ENCODE results near the gene KHSRP. TPM values are rescaled to one million over a fixed set of nuclear protein-coding genes. Genes with fewer than 3 reads are reported as not detected.

The KHSRP gene
- total RNA-seq, 2 experiments from 2014 or later: 366 to 370 TPM

DNA sequence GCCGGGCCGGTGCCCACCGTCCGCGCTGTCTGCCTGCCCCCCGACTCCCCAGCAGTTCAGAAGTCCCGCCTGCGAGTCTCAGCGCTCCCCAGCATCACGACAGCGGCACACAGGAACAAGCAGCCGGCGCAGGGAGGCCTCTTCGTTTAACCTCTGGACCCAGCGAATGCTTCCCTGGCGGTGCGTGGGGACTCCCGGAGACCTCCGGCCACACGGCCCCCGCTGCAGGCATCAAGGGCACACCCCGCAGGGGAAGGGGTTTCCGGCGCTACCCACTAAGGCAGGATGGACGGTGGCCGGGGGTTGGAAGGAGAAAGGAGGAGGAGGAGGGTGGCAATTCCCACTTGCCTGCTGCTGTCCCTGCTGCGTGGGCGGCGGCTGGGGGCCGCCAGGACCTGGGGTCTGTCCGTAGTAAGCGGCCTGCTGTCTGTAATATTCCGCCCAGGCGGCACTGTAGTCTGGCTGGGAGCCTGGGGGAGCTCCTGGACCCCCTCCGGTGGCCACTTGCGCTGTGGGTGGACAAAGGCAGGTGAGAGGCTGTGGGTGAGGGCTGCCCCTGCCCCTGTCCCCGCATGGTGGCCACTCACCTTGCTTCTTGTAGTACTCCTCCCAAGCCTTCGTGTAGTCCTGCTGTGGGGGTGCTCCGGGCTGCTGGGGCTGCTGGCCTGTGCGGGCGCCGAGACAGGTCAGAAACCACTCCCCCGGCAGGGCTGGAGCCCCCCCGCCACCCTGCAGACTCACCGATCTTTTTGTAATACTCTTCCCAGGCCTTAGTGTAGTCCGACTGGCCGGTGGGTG lies 9.6 kb downstream of the KHSRP start:
- ATAC-seq (no peak), DNase-seq (no peak)
- H3K4me1 Mint-ChIP-seq (ENCODE audit: low read depth): no peaks in the 10 kb centered on the region
- H3K27me3 Mint-ChIP-seq: no peaks in the 10 kb centered on the region
- TF ChIP-seq, protein P1, sequence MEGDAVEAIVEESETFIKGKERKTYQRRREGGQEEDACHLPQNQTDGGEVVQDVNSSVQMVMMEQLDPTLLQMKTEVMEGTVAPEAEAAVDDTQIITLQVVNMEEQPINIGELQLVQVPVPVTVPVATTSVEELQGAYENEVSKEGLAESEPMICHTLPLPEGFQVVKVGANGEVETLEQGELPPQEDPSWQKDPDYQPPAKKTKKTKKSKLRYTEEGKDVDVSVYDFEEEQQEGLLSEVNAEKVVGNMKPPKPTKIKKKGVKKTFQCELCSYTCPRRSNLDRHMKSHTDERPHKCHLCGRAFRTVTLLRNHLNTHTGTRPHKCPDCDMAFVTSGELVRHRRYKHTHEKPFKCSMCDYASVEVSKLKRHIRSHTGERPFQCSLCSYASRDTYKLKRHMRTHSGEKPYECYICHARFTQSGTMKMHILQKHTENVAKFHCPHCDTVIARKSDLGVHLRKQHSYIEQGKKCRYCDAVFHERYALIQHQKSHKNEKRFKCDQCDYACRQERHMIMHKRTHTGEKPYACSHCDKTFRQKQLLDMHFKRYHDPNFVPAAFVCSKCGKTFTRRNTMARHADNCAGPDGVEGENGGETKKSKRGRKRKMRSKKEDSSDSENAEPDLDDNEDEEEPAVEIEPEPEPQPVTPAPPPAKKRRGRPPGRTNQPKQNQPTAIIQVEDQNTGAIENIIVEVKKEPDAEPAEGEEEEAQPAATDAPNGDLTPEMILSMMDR (IDR thresholded peaks at IDR 0.05): no peak
- CTCF ChIA-PET: no interaction called here
- peaks cover 43% of the 10 kb centered on the region for H3K36me3 Mint-ChIP-seq (ENCODE audit: low read depth)
- no peak overlapping the region for H3K27ac Mint-ChIP-seq
- POLR2A ChIA-PET: no interaction called here
- no peak overlapping the region for H3K4me3 Mint-ChIP-seq
- no peaks in the 10 kb centered on the region for H3K9me3 Mint-ChIP-seq
- intact Hi-C loops (cut with micrococcal nuclease): no loop called here

DNA sequence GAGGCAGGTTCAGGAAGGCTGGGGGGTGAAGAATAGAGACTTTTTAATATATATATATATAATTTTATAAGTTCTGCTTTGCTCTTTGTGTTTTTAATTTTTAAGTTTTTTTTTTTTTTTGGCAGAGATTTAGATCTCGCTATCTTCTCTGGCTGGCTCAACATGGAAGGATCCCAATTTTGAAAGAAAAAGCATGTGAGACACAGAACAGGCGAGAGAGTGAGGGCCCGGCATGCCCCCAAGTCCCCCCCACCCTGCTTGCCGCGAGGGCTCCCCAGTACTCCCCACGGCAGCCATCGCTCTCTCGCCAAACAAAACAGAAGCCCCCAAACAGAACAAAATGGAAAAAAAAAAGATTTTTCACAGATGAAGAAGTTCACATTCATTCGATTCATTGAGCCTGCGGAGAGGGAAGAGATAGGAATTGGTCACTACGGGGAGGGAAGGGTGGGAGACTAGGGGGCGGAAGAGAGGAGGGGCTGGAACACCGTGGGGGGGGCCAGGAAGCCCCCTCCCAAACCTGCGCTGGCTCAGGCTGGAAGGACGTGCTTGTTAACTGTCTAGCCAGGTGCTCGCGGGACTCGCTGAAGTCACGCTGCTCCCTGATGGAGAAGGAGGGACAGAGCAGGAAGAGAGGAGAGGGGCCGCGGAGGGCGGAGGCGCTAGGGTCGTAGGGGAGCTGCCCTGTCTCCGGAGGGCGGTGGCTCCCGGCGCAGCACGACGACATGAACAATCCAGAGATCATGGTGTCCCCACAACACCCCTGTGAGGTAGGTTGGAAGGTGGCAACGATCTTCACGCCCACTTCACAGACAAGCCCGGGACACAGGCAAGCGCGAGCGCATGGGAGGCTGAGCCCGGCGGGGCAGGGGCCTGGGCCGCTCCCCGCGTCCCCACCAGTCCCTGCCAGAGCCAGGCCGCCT lies 10.6 kb downstream of the KHSRP start:
- intact Hi-C loops (cut with micrococcal nuclease): no loop called here
- no peaks in the 10 kb centered on the region for H3K9me3 Mint-ChIP-seq
- ATAC-seq: no peak
- TF ChIP-seq, protein P1 (IDR thresholded peaks at IDR 0.05): no peak
- H3K27ac Mint-ChIP-seq: no peak overlapping the region
- DNase-seq: no peak
- peaks cover 36% of the 10 kb centered on the region for H3K36me3 Mint-ChIP-seq (ENCODE audit: low read depth)
- no peaks in the 10 kb centered on the region for H3K27me3 Mint-ChIP-seq
- CTCF ChIA-PET: no interaction called here
- H3K4me3 Mint-ChIP-seq: no peak overlapping the region
- H3K4me1 Mint-ChIP-seq (ENCODE audit: low read depth): no peaks in the 10 kb centered on the region
- POLR2A ChIA-PET: no interaction called here

GRCh38 chr19:6413291-6413690 lies 11.3 kb downstream of the KHSRP start:
- Mint-ChIP-seq H3K27me3 (no peaks in the 10 kb centered on the region), H3K4me1 (ENCODE audit: low read depth) (no peaks in the 10 kb centered on the region), H3K36me3 (ENCODE audit: low read depth) (peaks cover 29% of the 10 kb centered on the region), H3K4me3 (no peak overlapping the region), H3K9me3 (no peaks in the 10 kb centered on the region), H3K27ac (no peak overlapping the region)
- POLR2A ChIA-PET: interaction anchor here (0.9 kb wide), 1 partner anchor 11 kb away, joined by 3 read pairs; the partner anchor contains the start of gene KHSRP
- no peak for ATAC-seq
- TF ChIP-seq, protein P1 (IDR thresholded peaks at IDR 0.05): no peak
- CTCF ChIA-PET: no interaction called here
- no peak for DNase-seq
- intact Hi-C loops (cut with micrococcal nuclease): no loop called here

- Mint-ChIP-seq H3K9me3 (no peaks in the 10 kb centered on the region), H3K4me1 (ENCODE audit: low read depth) (no peaks in the 10 kb centered on the region), H3K27me3 (no peaks in the 10 kb centered on the region), H3K36me3 (ENCODE audit: low read depth) (peaks cover 23% of the 10 kb centered on the region), H3K27ac (no peak overlapping the region), H3K4me3 (no peak overlapping the region)
- POLR2A ChIA-PET: interaction anchor here (0.9 to 3.3 kb wide), 7 partner anchors 8 to 34 kb away, joined by 3 to 17 read pairs (median 4); partner anchors contain the start of genes GTF2F1 and KHSRP
- intact Hi-C loops (cut with micrococcal nuclease): no loop called here
- peak; percentile 83 for ATAC-seq
- TF ChIP-seq, protein P1 (IDR thresholded peaks at IDR 0.05): peak; percentile 85
- peak; percentile 71 for DNase-seq
- CTCF ChIA-PET: interaction anchor here (1.0 to 1.7 kb wide), 2 partner anchors 19 to 40 kb away, joined by 3 to 5 read pairs; partner anchors contain the start of gene ALKBH7
Measured at GRCh38 chr19:6412447-6413091, 12.0 kb downstream of the KHSRP start.

Measured in activated CD8-positive, alpha-beta T cell treated with anti-CD3 and anti-CD28 coated beads for 36 hours (primary cell).